Esophagus muscularis mucosa (tissue), 4 donors: ENCODE data around the gene NBEA. TPM values are rescaled to one million over a fixed set of nuclear protein-coding genes. Genes with fewer than 3 reads are reported as not detected.

ENCODE experiments used
- DNase-seq: peaks from one replicate; pipeline ENCODE4 v3.0.0-alpha.2; 2017; ENCODE audit errors: extremely low spot score
- H3K27ac ChIP-seq, 4 donors: fragments of 200-600 bp; sonication (generic); replicated peaks in 1 of 4; 1 replicate in 3 of 4; 2 replicates in 1 of 4; pipeline ENCODE4 v1.5.1; 2016 to 2019; ENCODE audit warnings: mild to moderate bottlenecking in 1 of 4
- H3K27me3 ChIP-seq, 4 donors: fragments of 200-600 bp; sonication (generic); one replicate each; pipeline versions ENCODE4 v1.5.1 to v1.6.0; 2016 to 2019
- H3K36me3 ChIP-seq, 4 donors: fragments of 200-600 bp; sonication (generic); one replicate each; pipeline ENCODE4 v1.5.1; 2016 to 2019
- H3K4me1 ChIP-seq, 4 donors: fragments of 200-600 bp; sonication (generic); one replicate each; pipeline ENCODE4 v1.5.1; 2016 to 2019
- H3K4me3 ChIP-seq, 4 donors: fragments of 200-600 bp; sonication (generic); 1 replicate in 2 of 4; 2 replicates in 2 of 4; pipeline ENCODE4 v1.5.1; 2016 to 2019; ENCODE audit warnings: mild to moderate bottlenecking in 4 of 4, moderate library complexity in 1 of 4
- H3K9me3 ChIP-seq, 4 donors: fragments of 200-600 bp; sonication (generic); 1 replicate in 3 of 4; 2 replicates in 1 of 4; pipeline ENCODE4 v1.5.1; 2016 to 2019
- CTCF ChIP-seq, 3 experiments: fragments of 200-600 bp in 2 of 3; fragments of 450-650 bp in 1 of 3; sonication (generic) in 2 of 3; IDR thresholded peaks; one replicate each; pipeline ENCODE4 v1.5.1; 2017 to 2019; ENCODE audit warnings: antibody characterized with exemption in 3 of 3, mild to moderate bottlenecking in 2 of 3, moderate library complexity in 1 of 3
- EP300 ChIP-seq: sonication (generic); formaldehyde crosslinking; IDR thresholded peaks from one replicate; pipeline ENCODE4 v1.6.1; 2017; ENCODE audit warnings: antibody characterized with exemption
- POLR2A ChIP-seq: fragments of 450-650 bp; IDR thresholded peaks from one replicate; pipeline ENCODE4 v1.6.1; 2017; ENCODE audit warnings: antibody characterized with exemption, moderate library complexity, mild to moderate bottlenecking, low read depth
- POLR2AphosphoS5 ChIP-seq, 2 donors: sonication (generic); formaldehyde crosslinking; IDR thresholded peaks; one replicate each; pipeline ENCODE4 v1.6.1; 2017; ENCODE audit warnings: antibody characterized with exemption in 2 of 2
- WGBS: methylation state at CpG from one replicate; pipeline ENCODE4 v1.1.5; 2018; 5-methylcytosine and 5-hydroxymethylcytosine counted together
- intact Hi-C: fragments of 100-400 bp; cut with DNase I; formaldehyde crosslinking; loops from one replicate; pipeline ENCODE4 v1.15.1; 2023
- total RNA-seq, 4 donors: library from RNA; depleted of rRNA; stranded (reverse); fragments of >200 nt; gene quantifications; one replicate each; pipeline versions ENCODE4 v1.1.0 to v1.2.1, GENCODE V29; 2016

NBEA gene
- total RNA-seq, 4 donors from 2014 or later: 21.0 to 30.8 (median 25.0) TPM

- no peak for DNase-seq
- peaks cover 0 to 6% (median 0%) of the 10 kb centered on the region in 4 donors for H3K4me1 ChIP-seq
- no peaks in the 10 kb centered on the region for H3K9me3 ChIP-seq
- peaks cover 0 to 3% (median 0%) of the 10 kb centered on the region in 4 donors for H3K36me3 ChIP-seq
- intact Hi-C loops: loop anchor here (5.0 kb wide), 1 partner anchor 1232 kb away; no protein-coding TSS in a partner anchor
- no peaks in the 10 kb centered on the region for H3K27me3 ChIP-seq
- no peak overlapping the region for H3K4me3 ChIP-seq
- TF ChIP-seq POLR2A: no peak
- peak; percentile 64 to 68 (median 66) for TF ChIP-seq CTCF (IDR thresholded peaks at IDR 0.05)
- TF ChIP-seq EP300: no peak
- TF ChIP-seq POLR2AphosphoS5 (IDR thresholded peaks at IDR 0.05): no peak
- H3K27ac ChIP-seq: no peak overlapping the region
These were observed 222.4 kb downstream of the NBEA start for GRCh38 chr13:35164324-35164932.

GRCh38 chr13:35165205-35165604 lies 223.1 kb downstream of the NBEA start:
- no peak for DNase-seq
- Histone ChIP-seq H3K4me3 (no peak overlapping the region), H3K9me3 (no peaks in the 10 kb centered on the region), H3K27me3 (no peaks in the 10 kb centered on the region), H3K36me3 (peaks cover 0 to 3% (median 0%) of the 10 kb centered on the region in 4 donors), H3K27ac (no peak overlapping the region), H3K4me1 (peaks cover 0 to 6% (median 0%) of the 10 kb centered on the region in 4 donors)
- intact Hi-C loops: no loop called here
- TF ChIP-seq CTCF (IDR thresholded peaks at IDR 0.05) (no peak), POLR2AphosphoS5 (IDR thresholded peaks at IDR 0.05) (no peak), EP300 (no peak), POLR2A (no peak)

- WGBS: 48% methylated on average over 2 of the region's 2 CpGs
- Histone ChIP-seq H3K4me3 (no peak overlapping the region), H3K9me3 (no peaks in the 10 kb centered on the region), H3K36me3 (peaks cover 0 to 6% (median 0%) of the 10 kb centered on the region in 4 donors), H3K4me1 (peaks cover 0 to 19% (median 10%) of the 10 kb centered on the region in 4 donors), H3K27ac (no peak overlapping the region), H3K27me3 (no peaks in the 10 kb centered on the region)
- DNase-seq: no peak
- TF ChIP-seq POLR2A (no peak), CTCF (IDR thresholded peaks at IDR 0.05) (no peak), EP300 (no peak), POLR2AphosphoS5 (IDR thresholded peaks at IDR 0.05) (no peak)
- intact Hi-C loops: no loop called here
These were observed 237.4 kb downstream of the NBEA start for GRCh38 chr13:35179494-35179893.

- H3K4me1 ChIP-seq: peaks cover 0 to 19% (median 10%) of the 10 kb centered on the region in 4 donors
- no peak for DNase-seq
- H3K27me3 ChIP-seq: no peaks in the 10 kb centered on the region
- no peak overlapping the region for H3K4me3 ChIP-seq
- peaks cover 0 to 6% (median 0%) of the 10 kb centered on the region in 4 donors for H3K36me3 ChIP-seq
- no peak for TF ChIP-seq CTCF (IDR thresholded peaks at IDR 0.05)
- TF ChIP-seq POLR2A: no peak
- TF ChIP-seq EP300: no peak
- no peak for TF ChIP-seq POLR2AphosphoS5 (IDR thresholded peaks at IDR 0.05)
- WGBS: 73% methylated on average over 3 of the region's 3 CpGs
- no peak overlapping the region for H3K27ac ChIP-seq
- no peaks in the 10 kb centered on the region for H3K9me3 ChIP-seq
- intact Hi-C loops: no loop called here
These were observed 238.0 kb downstream of the NBEA start for GRCh38 chr13:35179920-35180663.
